MCF 10A (cell line): ENCODE results near the gene CDK19. TPM values are rescaled to one million over a fixed set of nuclear protein-coding genes. Genes with fewer than 3 reads are reported as not detected.

Experiments used
- BruUV-seq: library from RNA; stranded (reverse); fragments of 400-500 nt; replicated peaks from 2 replicates; lab custom pipeline; 2021; lab: Mats Ljungman, UMichigan
- CTCF ChIA-PET: fragments of 300-600 bp; sonication (Branson Sonifier 250); formaldehyde crosslinking; extraction: SDS; loops from one replicate; lab custom pipeline; 2021; ENCODE audit warnings: antibody characterized with exemption, inconsistent platforms; lab: Yijun Ruan, JAX
- POLR2A ChIA-PET: fragments of 300-600, 350-650 bp; sonication (Branson Sonifier 250); formaldehyde crosslinking; extraction: SDS; loops from one replicate; lab custom pipeline; 2020; ENCODE audit warnings: antibody characterized with exemption, inconsistent platforms; lab: Yijun Ruan, JAX
- DNase-seq: peaks from one replicate; pipeline ENCODE4 v3.0.0-alpha.2; 2018; ENCODE audit not compliant: unreplicated experiment
- H3K27ac Mint-ChIP-seq: one replicate; pipeline ENCODE4 v1.8.0; 2022; ENCODE audit warnings: mild to moderate bottlenecking, low read depth, mixed read lengths; ENCODE audit not compliant: unreplicated experiment
- H3K27me3 Mint-ChIP-seq: one replicate; pipeline ENCODE4 v1.8.0; 2022; ENCODE audit warnings: mixed read lengths; ENCODE audit not compliant: insufficient read depth, unreplicated experiment
- H3K36me3 Mint-ChIP-seq: one replicate; pipeline ENCODE4 v1.8.0; 2022; ENCODE audit warnings: mild to moderate bottlenecking, moderate library complexity, mixed read lengths; ENCODE audit not compliant: insufficient read depth, unreplicated experiment
- H3K4me1 Mint-ChIP-seq: one replicate; pipeline ENCODE4 v1.8.0; 2022; ENCODE audit warnings: mixed read lengths; ENCODE audit not compliant: insufficient read depth, unreplicated experiment
- H3K4me3 Mint-ChIP-seq: one replicate; pipeline ENCODE4 v1.8.0; 2022; ENCODE audit warnings: mild to moderate bottlenecking, moderate library complexity, mixed read lengths; ENCODE audit not compliant: unreplicated experiment
- H3K9me3 Mint-ChIP-seq: one replicate; pipeline ENCODE4 v1.8.0; 2022; ENCODE audit warnings: mixed read lengths; ENCODE audit not compliant: unreplicated experiment
- CTCF ChIP-seq: fragments of 200-600 bp; IDR thresholded peaks from one replicate; pipeline ENCODE4 v1.8.0; 2022; ENCODE audit warnings: antibody characterized with exemption, mild to moderate bottlenecking; ENCODE audit not compliant: unreplicated experiment
- intact Hi-C: fragments of 100-400 bp; cut with micrococcal nuclease; formaldehyde crosslinking; loops from 2 replicates; pipeline ENCODE4 v1.14.1; 2022
- total RNA-seq: library from RNA; stranded (reverse); gene quantifications from 2 replicates; pipeline ENCODE4 v1.2.3, GENCODE V29; 2022

Gene CDK19
- total RNA-seq, 1 experiment from 2014 or later, result 10.2 TPM

GRCh38 chr6:110690106-110690654 lies 125.1 kb downstream of the CDK19 start:
- no peak overlapping the region for H3K4me3 Mint-ChIP-seq
- no peaks in the 10 kb centered on the region for H3K9me3 Mint-ChIP-seq
- H3K36me3 Mint-ChIP-seq, result no peaks in the 10 kb centered on the region
- no peak for DNase-seq
- POLR2A ChIA-PET, result interaction anchor here (0.7 to 1.6 kb wide), 3 partner anchors 71 to 186 kb away, joined by 3 to 7 read pairs (median 4); partner anchors contain the start of gene CDK19
- BruUV-seq, result no TSS peak
- intact Hi-C loops, result no loop called here
- no peak overlapping the region for H3K27ac Mint-ChIP-seq
- CTCF ChIA-PET, result interaction anchor here (0.6 to 3.6 kb wide), 6 partner anchors 10 to 314 kb away, joined by 3 to 20 read pairs (median 6); no protein-coding TSS in a partner anchor
- no peak for TF ChIP-seq CTCF
- no peaks in the 10 kb centered on the region for H3K27me3 Mint-ChIP-seq
- H3K4me1 Mint-ChIP-seq, result peaks cover 16% of the 10 kb centered on the region

GRCh38 chr6:110689275-110689935 lies 125.9 kb downstream of the CDK19 start:
- no peak for TF ChIP-seq CTCF
- Mint-ChIP-seq H3K27ac (no peak overlapping the region), H3K4me1 (peaks cover 16% of the 10 kb centered on the region), H3K4me3 (no peak overlapping the region), H3K36me3 (no peaks in the 10 kb centered on the region), H3K27me3 (no peaks in the 10 kb centered on the region), H3K9me3 (no peaks in the 10 kb centered on the region)
- intact Hi-C loops, result no loop called here
- DNase-seq, result peak; percentile 42
- POLR2A ChIA-PET, result interaction anchor here (0.8 to 1.6 kb wide), 8 partner anchors 125 to 299 kb away, joined by 3 to 12 read pairs (median 5); partner anchors contain the start of gene CDK19
- BruUV-seq, result no TSS peak
- CTCF ChIA-PET, result interaction anchor here (0.6 to 3.6 kb wide), 13 partner anchors 10 to 507 kb away, joined by 3 to 20 read pairs (median 3); no protein-coding TSS in a partner anchor

GRCh38 chr6:110688661-110689268 lies 126.5 kb downstream of the CDK19 start:
- Mint-ChIP-seq H3K36me3 (no peaks in the 10 kb centered on the region), H3K4me3 (no peak overlapping the region), H3K27me3 (no peaks in the 10 kb centered on the region), H3K27ac (no peak overlapping the region), H3K4me1 (peaks cover 16% of the 10 kb centered on the region), H3K9me3 (no peaks in the 10 kb centered on the region)
- DNase-seq, result peak; percentile 45
- ChIA-PET CTCF (interaction anchor here (0.6 to 3.6 kb wide), 14 partner anchors 9 to 507 kb away, joined by 3 to 20 read pairs (median 3); no protein-coding TSS in a partner anchor), POLR2A (interaction anchor here (0.8 to 1.5 kb wide), 7 partner anchors 125 to 300 kb away, joined by 3 to 12 read pairs (median 5); partner anchors contain the start of gene CDK19)
- intact Hi-C loops, result no loop called here
- no TSS peak for BruUV-seq
- TF ChIP-seq CTCF, result no peak

- Mint-ChIP-seq H3K36me3 (no peaks in the 10 kb centered on the region), H3K27ac (no peak overlapping the region), H3K4me1 (peaks cover 16% of the 10 kb centered on the region), H3K4me3 (no peak overlapping the region), H3K9me3 (no peaks in the 10 kb centered on the region), H3K27me3 (no peaks in the 10 kb centered on the region)
- no peak for DNase-seq
- intact Hi-C loops, result no loop called here
- ChIA-PET POLR2A (interaction anchor here (0.9 to 1.3 kb wide), 6 partner anchors 13 to 191 kb away, joined by 3 to 6 read pairs (median 4); partner anchors contain the start of genes AMD1 and CDK19), CTCF (interaction anchor here (0.5 to 3.6 kb wide), 10 partner anchors 13 to 920 kb away, joined by 3 to 20 read pairs (median 4); no protein-coding TSS in a partner anchor)
- TF ChIP-seq CTCF, result no peak
- BruUV-seq, result no TSS peak
These were observed 127.9 kb downstream of the CDK19 start for GRCh38 chr6:110687326-110687725.
